IMR-90 (cell line): ENCODE measurements around the gene TPX2. TPM values are rescaled to one million over a fixed set of nuclear protein-coding genes. Genes with fewer than 3 reads are reported as not detected.

ENCODE experiments used
- ATAC-seq: fragments of 200-7000 bp; cut with Tn5 transposase; 2 replicates; pipeline ENCODE4 v1.9.1; 2020; ENCODE audit warnings: low read depth, mild to moderate bottlenecking, moderate library complexity
- BruUV-seq: library from RNA; stranded (reverse); fragments of 400-500 nt; replicated peaks from 2 replicates; lab custom pipeline; 2021; lab: Mats Ljungman, UMichigan
- CTCF ChIA-PET: fragments of 300-600 bp; formaldehyde crosslinking; extraction: SDS; loops from one replicate; lab custom pipeline; 2021; ENCODE audit warnings: antibody characterized with exemption; lab: Yijun Ruan, JAX
- POLR2A ChIA-PET: fragments of 300-600 bp; sonication (Branson Sonifier 250); formaldehyde crosslinking; loops from one replicate; lab custom pipeline; 2022; ENCODE audit warnings: antibody characterized with exemption; ENCODE audit not compliant: unreplicated experiment; lab: Charles Lee
- DNase-seq: peaks from one replicate; pipeline ENCODE4 v3.0.0; 2013
- H2AFZ ChIP-seq: replicated peaks from 2 replicates; pipeline ENCODE3; 2013; ENCODE audit warnings: low read length, mild to moderate bottlenecking; ENCODE audit not compliant: poor library complexity
- H2AK5ac ChIP-seq: 2 replicates; pipeline ENCODE4 v1.6.1; 2013; ENCODE audit warnings: low read depth, low read length, inconsistent platforms
- H2AK9ac ChIP-seq: replicated peaks from 2 replicates; pipeline ENCODE3; 2013; ENCODE audit warnings: mild to moderate bottlenecking, low read depth, low read length, moderate library complexity; ENCODE audit not compliant: poor library complexity
- H2BK120ac ChIP-seq: 2 replicates; pipeline ENCODE4 v1.6.1; 2013; ENCODE audit warnings: low read depth, low read length, inconsistent platforms
- H2BK15ac ChIP-seq: 3 replicates; pipeline ENCODE4 v1.6.1; 2013; ENCODE audit warnings: low read depth, low read length, inconsistent platforms
- H2BK20ac ChIP-seq: 2 replicates; pipeline ENCODE4 v1.6.1; 2013; ENCODE audit warnings: low read depth, mild to moderate bottlenecking, inconsistent platforms, low read length, moderate library complexity
- H2BK5ac ChIP-seq: 2 replicates; pipeline ENCODE4 v1.6.1; 2013; ENCODE audit warnings: mild to moderate bottlenecking, low read depth, low read length, inconsistent platforms; ENCODE audit not compliant: poor library complexity, severe bottlenecking
- H3K14ac ChIP-seq: replicated peaks from 2 replicates; pipeline ENCODE4 v1.6.1; 2013; ENCODE audit warnings: low read depth, low read length, inconsistent platforms
- H3K18ac ChIP-seq: 2 replicates; pipeline ENCODE4 v1.6.1; 2013; ENCODE audit warnings: low read depth, low read length, control low read depth
- H3K23ac ChIP-seq: 2 replicates; pipeline ENCODE4 v1.6.1; 2013; ENCODE audit warnings: low read depth, low read length, inconsistent platforms
- H3K27ac ChIP-seq: 2 replicates; pipeline ENCODE4 v1.5.1; 2013; ENCODE audit warnings: mild to moderate bottlenecking, control low read depth, low read length; ENCODE audit not compliant: insufficient read depth
- H3K27me3 ChIP-seq: 2 replicates; pipeline ENCODE4 v1.6.1; 2013; ENCODE audit warnings: low read length; ENCODE audit not compliant: control insufficient read depth, insufficient read depth
- H3K36me3 ChIP-seq: 2 replicates; pipeline ENCODE4 v1.6.1; 2013; ENCODE audit warnings: low read length, mixed read lengths; ENCODE audit not compliant: control insufficient read depth, insufficient read depth
- H3K4ac ChIP-seq: 2 replicates; pipeline ENCODE4 v1.6.1; 2013; ENCODE audit warnings: low read depth, low read length, inconsistent platforms
- H3K4me1 ChIP-seq: 2 replicates; pipeline ENCODE4 v1.6.1; 2013; ENCODE audit warnings: low read length, mixed read lengths; ENCODE audit not compliant: control insufficient read depth, insufficient read depth
- H3K4me2 ChIP-seq: 2 replicates; pipeline ENCODE4 v1.6.1; 2013; ENCODE audit warnings: low read depth, mild to moderate bottlenecking, control low read depth, low read length, moderate library complexity
- H3K4me3 ChIP-seq: 2 replicates; pipeline ENCODE4 v1.5.1; 2013; ENCODE audit warnings: low read depth, mild to moderate bottlenecking, control low read depth, low read length, moderate library complexity; ENCODE audit not compliant: insufficient read depth
- H3K56ac ChIP-seq: 2 replicates; pipeline ENCODE4 v1.6.1; 2013; ENCODE audit warnings: low read length, inconsistent platforms; ENCODE audit not compliant: insufficient read depth; ENCODE audit errors: extremely low read depth
- H3K79me1 ChIP-seq, 2 experiments: 2 replicates each; pipeline ENCODE4 v1.6.1; 2013; ENCODE audit warnings: low read length in 2 of 2, inconsistent platforms in 1 of 2, low read depth in 1 of 2
- H3K9ac ChIP-seq: 2 replicates; pipeline ENCODE4 v1.6.1; 2013; ENCODE audit warnings: low read depth, low read length, control low read depth
- H3K9me1 ChIP-seq: 2 replicates; pipeline ENCODE4 v1.6.1; 2013; ENCODE audit warnings: low read length, inconsistent platforms; ENCODE audit not compliant: insufficient read depth
- H3K9me3 ChIP-seq: 2 replicates; pipeline ENCODE4 v1.6.1; 2013; ENCODE audit warnings: low read length; ENCODE audit not compliant: control insufficient read depth, insufficient read depth
- H4K20me1 ChIP-seq: 2 replicates; pipeline ENCODE4 v1.6.1; 2013; ENCODE audit warnings: low read length, inconsistent platforms; ENCODE audit not compliant: insufficient read depth
- H4K5ac ChIP-seq: 2 replicates; pipeline ENCODE4 v1.6.1; 2013; ENCODE audit warnings: mild to moderate bottlenecking, low read depth, low read length, control low read depth
- H4K8ac ChIP-seq, 2 experiments: 2 replicates each; pipeline ENCODE4 v1.6.1; 2013; ENCODE audit warnings: low read depth in 2 of 2, low read length in 2 of 2, control low read depth in 1 of 2, inconsistent platforms in 1 of 2
- H4K91ac ChIP-seq: 2 replicates; pipeline ENCODE4 v1.6.1; 2013; ENCODE audit warnings: low read depth, low read length, inconsistent platforms; ENCODE audit not compliant: insufficient read depth
- BHLHE40 ChIP-seq: fragments of 150-350 bp; IDR thresholded peaks from 2 replicates; pipeline ENCODE4 v1.6.1; 2016; ENCODE audit warnings: mild to moderate bottlenecking, low read depth, low read length
- CEBPB ChIP-seq: IDR thresholded peaks from 2 replicates; pipeline ENCODE4 v1.6.1; 2012; ENCODE audit warnings: low read depth, low read length, improper control_type of control experiment
- CHD1 ChIP-seq: IDR thresholded peaks from 2 replicates; pipeline ENCODE4 v1.6.1; 2012; ENCODE audit warnings: low read depth, low read length, improper control_type of control experiment
- FOS ChIP-seq: fragments of 150-350 bp; IDR thresholded peaks from 2 replicates; pipeline ENCODE4 v1.6.1; 2016; ENCODE audit warnings: low read depth, low read length
- MAZ ChIP-seq: IDR thresholded peaks from 2 replicates; pipeline ENCODE4 v1.6.1; 2012; ENCODE audit warnings: low read depth, mild to moderate bottlenecking, low read length, improper control_type of control experiment, moderate library complexity, borderline replicate concordance
- MXI1 ChIP-seq: IDR thresholded peaks from 2 replicates; pipeline ENCODE4 v1.6.1; 2012; ENCODE audit warnings: low read depth, mild to moderate bottlenecking, low read length, moderate library complexity, borderline replicate concordance
- NFE2L2 ChIP-seq: fragments of 150-350 bp; IDR thresholded peaks from 2 replicates; pipeline ENCODE4 v1.6.1; 2016; ENCODE audit warnings: low read depth, mild to moderate bottlenecking, low read length
- POLR2A ChIP-seq: IDR thresholded peaks from 2 replicates; pipeline ENCODE4 v1.6.1; 2012; ENCODE audit warnings: mild to moderate bottlenecking, low read depth, low read length
- RAD21 ChIP-seq: IDR thresholded peaks from 2 replicates; pipeline ENCODE4 v1.6.1; 2012; ENCODE audit warnings: low read length, improper control_type of control experiment
- SMC3 ChIP-seq: fragments of 150-350 bp; IDR thresholded peaks from 2 replicates; pipeline ENCODE4 v1.6.1; 2016; ENCODE audit warnings: low read depth, mild to moderate bottlenecking, antibody characterized with exemption, low read length, moderate library complexity
- WGBS, 2 experiments: methylation state at CpG; one replicate each; pipeline versions ENCODE4 v1.1.5 to v1.1.7; 2013; ENCODE audit warnings: missing lambda C conversion rate in 2 of 2; ENCODE audit not compliant: insufficient read length in 1 of 2; ENCODE audit errors: extremely low coverage in 2 of 2; 5-methylcytosine and 5-hydroxymethylcytosine counted together
- dilution Hi-C: fragments of 300-500 bp; cut with HindIII; formaldehyde crosslinking; loops from one replicate; pipeline ENCODE4 v1.14.3; 2018; ENCODE audit warnings: low sequenced_read_pairs; ENCODE audit not compliant: unreplicated experiment
- in situ Hi-C: fragments of 300-500 bp; cut with MboI; formaldehyde crosslinking; loops from 3 replicates; pipeline ENCODE4 v1.14.3; 2019; ENCODE audit warnings: low sequenced_read_pairs, inconsistent platforms, mixed read lengths
- intact Hi-C: fragments of 100-400 bp; cut with micrococcal nuclease; formaldehyde crosslinking; loops from 2 replicates; pipeline ENCODE4 v1.10.0; 2022
- polyA plus RNA-seq, 3 experiments: library from polyadenylated mRNA; depleted of rRNA; stranded (reverse); fragments of >200 nt; gene quantifications; 2 replicates each; pipeline ENCODE4 v1.2.3, GENCODE V29; 2012; ENCODE audit warnings: low replicate concordance in 1 of 3
- total RNA-seq: library from RNA; depleted of rRNA; stranded (reverse); fragments of >200 nt; gene quantifications from 2 replicates; pipeline ENCODE4 v1.2.3, GENCODE V29; 2012
- TF ChIP-seq, protein P1 (sequence below): conservative IDR thresholded peaks from 2 replicates; pipeline ENCODE4 v1.5.1; 2012; ENCODE audit warnings: mild to moderate bottlenecking, low read depth, low read length, improper control_type of control experiment
- TF ChIP-seq, protein P2 (sequence below): fragments of 150-350 bp; IDR thresholded peaks from 2 replicates; pipeline ENCODE4 v1.6.1; 2016; ENCODE audit warnings: low read depth, mild to moderate bottlenecking, low read length, moderate library complexity, borderline replicate concordance

TPX2 gene
- total and polyA plus RNA-seq, 2 of the 4 experiments (the other 2 are of a cell fraction) = 28.5 to 72.2 TPM

DNA sequence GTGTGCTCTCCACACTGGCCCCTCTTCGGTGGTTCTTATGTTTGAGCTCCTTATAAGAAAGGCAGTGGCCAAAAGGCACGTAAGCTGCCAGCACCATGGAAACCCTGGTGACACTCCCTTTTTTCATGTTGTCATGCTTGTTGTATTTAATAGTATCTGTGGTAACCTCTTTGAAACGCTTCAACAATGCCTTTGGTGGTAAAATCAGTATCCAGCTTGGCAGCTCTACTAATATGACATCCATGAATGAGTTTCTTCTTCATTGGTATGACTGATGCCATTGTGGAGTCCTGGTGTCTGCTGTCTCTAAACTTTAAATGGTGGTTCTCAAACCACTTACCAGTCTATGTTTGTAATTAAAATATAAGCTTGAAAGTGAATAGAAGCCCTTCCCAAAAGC is 69.4 kb downstream of the TPX2 start:
- Histone ChIP-seq H3K4me3 (no peak overlapping the region), H2AK9ac (no peak overlapping the region), H3K4ac (no peak overlapping the region), H3K14ac (no peak overlapping the region), H4K8ac (no peak overlapping the region), H2AFZ (no peak overlapping the region), H3K9me3 (no peaks in the 10 kb centered on the region), H3K36me3 (no peaks in the 10 kb centered on the region), H2BK120ac (no peak overlapping the region), H3K9me1 (peaks cover 24% of the 10 kb centered on the region), H4K20me1 (0 out of 2 replicates have a peak, but pooled peaks cover 4% of the 10 kb centered on the region), H3K23ac (no peak overlapping the region), H2BK5ac (no peak overlapping the region), H2BK15ac (no peak overlapping the region), H3K18ac (no peak overlapping the region), H2AK5ac (no peak overlapping the region), H3K56ac (no peak overlapping the region), H3K4me1 (peaks cover 22% of the 10 kb centered on the region), H3K4me2 (no peak overlapping the region), H3K9ac (no peak overlapping the region), H3K27ac (no peak overlapping the region), H2BK20ac (no peak overlapping the region), H3K27me3 (no peaks in the 10 kb centered on the region), H4K91ac (no peak overlapping the region), H3K79me1 (peaks cover 3 to 18% of the 10 kb centered on the region in 2 experiments; a peak in 3 of 4 replicates), H4K5ac (no peak overlapping the region)
- DNase-seq = no peak
- no CpG with 5 or more reads among the region's 3 CpGs for WGBS, 2 experiments
- ATAC-seq = no peak
- dilution Hi-C loops = no loop called here
- in situ Hi-C loops = no loop called here
- TF ChIP-seq SMC3 (no peak), FOS (no peak), NFE2L2 (no peak), POLR2A (no peak), RAD21 (no peak), MAZ (no peak), CHD1 (no peak), BHLHE40 (no peak), MXI1 (no peak), CEBPB (no peak)
- TF ChIP-seq, protein P1, sequence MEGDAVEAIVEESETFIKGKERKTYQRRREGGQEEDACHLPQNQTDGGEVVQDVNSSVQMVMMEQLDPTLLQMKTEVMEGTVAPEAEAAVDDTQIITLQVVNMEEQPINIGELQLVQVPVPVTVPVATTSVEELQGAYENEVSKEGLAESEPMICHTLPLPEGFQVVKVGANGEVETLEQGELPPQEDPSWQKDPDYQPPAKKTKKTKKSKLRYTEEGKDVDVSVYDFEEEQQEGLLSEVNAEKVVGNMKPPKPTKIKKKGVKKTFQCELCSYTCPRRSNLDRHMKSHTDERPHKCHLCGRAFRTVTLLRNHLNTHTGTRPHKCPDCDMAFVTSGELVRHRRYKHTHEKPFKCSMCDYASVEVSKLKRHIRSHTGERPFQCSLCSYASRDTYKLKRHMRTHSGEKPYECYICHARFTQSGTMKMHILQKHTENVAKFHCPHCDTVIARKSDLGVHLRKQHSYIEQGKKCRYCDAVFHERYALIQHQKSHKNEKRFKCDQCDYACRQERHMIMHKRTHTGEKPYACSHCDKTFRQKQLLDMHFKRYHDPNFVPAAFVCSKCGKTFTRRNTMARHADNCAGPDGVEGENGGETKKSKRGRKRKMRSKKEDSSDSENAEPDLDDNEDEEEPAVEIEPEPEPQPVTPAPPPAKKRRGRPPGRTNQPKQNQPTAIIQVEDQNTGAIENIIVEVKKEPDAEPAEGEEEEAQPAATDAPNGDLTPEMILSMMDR = no peak
- TF ChIP-seq, protein P2, sequence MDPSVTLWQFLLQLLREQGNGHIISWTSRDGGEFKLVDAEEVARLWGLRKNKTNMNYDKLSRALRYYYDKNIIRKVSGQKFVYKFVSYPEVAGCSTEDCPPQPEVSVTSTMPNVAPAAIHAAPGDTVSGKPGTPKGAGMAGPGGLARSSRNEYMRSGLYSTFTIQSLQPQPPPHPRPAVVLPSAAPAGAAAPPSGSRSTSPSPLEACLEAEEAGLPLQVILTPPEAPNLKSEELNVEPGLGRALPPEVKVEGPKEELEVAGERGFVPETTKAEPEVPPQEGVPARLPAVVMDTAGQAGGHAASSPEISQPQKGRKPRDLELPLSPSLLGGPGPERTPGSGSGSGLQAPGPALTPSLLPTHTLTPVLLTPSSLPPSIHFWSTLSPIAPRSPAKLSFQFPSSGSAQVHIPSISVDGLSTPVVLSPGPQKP = no peak
- CTCF ChIA-PET = no interaction called here
- intact Hi-C loops = loop anchor here (5.0 kb wide), 1 partner anchor 364 kb away; no protein-coding TSS in a partner anchor
- no TSS peak for BruUV-seq
- POLR2A ChIA-PET = no interaction called here
